Central memory CD4-positive, alpha-beta T cell (primary cell): ENCODE measurements around the gene ANKDD1B.
A peak's percentile ranks its signal among the peaks of the same experiment; 100 is the strongest.

Experiments
- DNase-seq: peaks from one replicate; pipeline ENCODE4 v3.0.0; 2022

Gene ANKDD1B

GRCh38 chr5:75710637-75711036, 99.4 kb downstream of the ANKDD1B start:
- DNase-seq, result no peak

GRCh38 chr5:75711151-75711550, 99.9 kb downstream of the ANKDD1B start:
- DNase-seq, result no peak

- DNase-seq, result no peak
These were observed 100.8 kb downstream of the ANKDD1B start for GRCh38 chr5:75712091-75712490.

GRCh38 chr5:75716715-75717081, 105.4 kb downstream of the ANKDD1B start:
- no peak for DNase-seq

- DNase-seq, result peak; percentile 98
These were observed 106.0 kb downstream of the ANKDD1B start, which contains the start of gene POC5 for GRCh38 chr5:75717082-75717922. Gene POC5, minus strand, starts transcription at chr5:75717437. Its CDS starts 4,500 bp downstream, at chr5:75712937.

GRCh38 chr5:75720882-75721281, 109.6 kb downstream of the ANKDD1B start:
- DNase-seq, result no peak
